Astrocyte of the spinal cord (primary cell): ENCODE results near the gene KIAA0513.

Experiments used
- DNase-seq: peaks from one replicate; pipeline ENCODE4 v3.0.0; 2011; ENCODE audit warnings: low read depth, low spot score
- H3K4me3 ChIP-seq: 2 replicates; pipeline ENCODE4 v1.5.1; 2011; ENCODE audit warnings: low read depth, mild to moderate bottlenecking, low read length, moderate library complexity
- in situ Hi-C: cut with HindIII; loops from 2 replicates; pipeline ENCODE4 v1.10.0; 2017; ENCODE audit warnings: low sequenced_read_pairs
- TF ChIP-seq, protein P1 (sequence below): IDR thresholded peaks from 2 replicates; pipeline ENCODE4 v1.5.1; 2012; ENCODE audit warnings: low read depth, mild to moderate bottlenecking, low read length, inconsistent platforms

KIAA0513 gene

GRCh38 chr16:85092309-85092708 lies 64.7 kb downstream of the KIAA0513 start:
- TF ChIP-seq, protein P1, sequence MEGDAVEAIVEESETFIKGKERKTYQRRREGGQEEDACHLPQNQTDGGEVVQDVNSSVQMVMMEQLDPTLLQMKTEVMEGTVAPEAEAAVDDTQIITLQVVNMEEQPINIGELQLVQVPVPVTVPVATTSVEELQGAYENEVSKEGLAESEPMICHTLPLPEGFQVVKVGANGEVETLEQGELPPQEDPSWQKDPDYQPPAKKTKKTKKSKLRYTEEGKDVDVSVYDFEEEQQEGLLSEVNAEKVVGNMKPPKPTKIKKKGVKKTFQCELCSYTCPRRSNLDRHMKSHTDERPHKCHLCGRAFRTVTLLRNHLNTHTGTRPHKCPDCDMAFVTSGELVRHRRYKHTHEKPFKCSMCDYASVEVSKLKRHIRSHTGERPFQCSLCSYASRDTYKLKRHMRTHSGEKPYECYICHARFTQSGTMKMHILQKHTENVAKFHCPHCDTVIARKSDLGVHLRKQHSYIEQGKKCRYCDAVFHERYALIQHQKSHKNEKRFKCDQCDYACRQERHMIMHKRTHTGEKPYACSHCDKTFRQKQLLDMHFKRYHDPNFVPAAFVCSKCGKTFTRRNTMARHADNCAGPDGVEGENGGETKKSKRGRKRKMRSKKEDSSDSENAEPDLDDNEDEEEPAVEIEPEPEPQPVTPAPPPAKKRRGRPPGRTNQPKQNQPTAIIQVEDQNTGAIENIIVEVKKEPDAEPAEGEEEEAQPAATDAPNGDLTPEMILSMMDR: no peak
- DNase-seq: no peak
- no peak overlapping the region for H3K4me3 ChIP-seq
- in situ Hi-C loops: no loop called here

- no peak overlapping the region for H3K4me3 ChIP-seq
- TF ChIP-seq, protein P1: no peak
- in situ Hi-C loops: no loop called here
- no peak for DNase-seq
Measured at GRCh38 chr16:85092851-85093250, 65.3 kb downstream of the KIAA0513 start.

DNA sequence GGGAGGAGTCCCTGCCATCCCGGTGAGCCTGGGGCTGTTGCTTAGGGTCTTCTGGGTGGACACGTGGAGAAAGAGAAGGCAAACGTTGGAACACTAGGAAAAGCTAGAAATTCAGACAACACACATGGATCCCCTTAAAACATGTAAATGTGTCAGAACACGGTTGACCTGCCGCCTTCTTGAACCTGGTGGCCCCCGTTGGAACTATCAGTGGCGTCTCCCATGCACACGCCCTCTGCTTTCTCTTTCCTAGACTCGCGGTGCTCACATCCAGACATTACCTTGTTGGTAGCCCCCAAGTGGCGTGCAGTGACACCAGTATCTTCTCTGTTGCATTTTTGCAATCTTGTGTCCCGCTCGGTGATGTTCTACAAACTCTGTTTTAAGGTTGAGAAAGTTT lies 66.1 kb downstream of the KIAA0513 start:
- TF ChIP-seq, protein P1: no peak
- in situ Hi-C loops: no loop called here
- DNase-seq: no peak
- H3K4me3 ChIP-seq: no peak overlapping the region

- no peak for DNase-seq
- TF ChIP-seq, protein P1: no peak
- in situ Hi-C loops: no loop called here
- H3K4me3 ChIP-seq: no peak overlapping the region
Measured at GRCh38 chr16:85094176-85094805, 66.7 kb downstream of the KIAA0513 start.

DNA sequence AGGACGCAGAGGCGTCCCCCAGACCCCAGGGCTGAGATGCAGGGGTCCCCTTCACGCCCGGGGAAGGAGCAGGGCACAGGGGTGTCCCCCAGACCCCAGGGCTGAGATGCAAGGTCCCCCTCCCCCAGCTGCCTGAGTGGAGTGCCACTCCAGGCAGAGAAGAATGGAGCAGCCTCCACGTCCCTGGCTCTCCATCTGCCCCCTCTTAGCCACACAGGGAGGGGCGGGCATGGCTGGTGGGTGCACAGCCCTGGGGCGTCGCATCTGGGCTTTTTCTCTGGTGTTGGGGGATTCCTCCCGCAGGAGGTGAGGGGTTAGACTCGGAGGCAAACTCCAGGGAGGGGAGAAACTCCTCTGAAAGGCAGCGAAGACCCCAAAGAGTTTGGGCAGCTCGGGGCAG lies 67.2 kb downstream of the KIAA0513 start:
- TF ChIP-seq, protein P1: no peak
- H3K4me3 ChIP-seq: no peak overlapping the region
- DNase-seq: no peak
- in situ Hi-C loops: no loop called here

DNA sequence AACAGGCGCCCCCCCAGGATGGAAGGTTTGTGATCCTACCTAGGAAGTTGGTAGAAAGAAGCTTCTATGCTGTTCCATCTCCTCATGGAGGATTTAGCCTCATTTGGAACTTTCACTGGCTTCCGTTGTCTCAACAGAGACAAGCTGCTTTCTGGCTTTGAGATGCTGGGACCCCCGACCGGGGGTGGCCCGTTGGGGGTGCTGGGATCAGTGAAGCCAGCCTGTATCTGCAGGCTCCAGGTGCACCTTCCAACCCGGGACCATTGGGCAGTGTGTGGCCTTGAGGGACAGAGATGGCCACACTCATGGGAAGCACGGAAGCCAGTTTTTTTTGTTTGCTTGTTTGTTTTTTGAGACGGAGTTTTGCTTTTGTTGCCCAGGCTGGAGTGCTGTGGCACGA lies 69.3 kb downstream of the KIAA0513 start:
- no peak for DNase-seq
- in situ Hi-C loops: no loop called here
- no peak overlapping the region for H3K4me3 ChIP-seq
- TF ChIP-seq, protein P1: no peak
